ENCODE measurements around the gene TMEM95.
"Not testable (repeated sequence)": the region's sequence is repeated elsewhere in the genome, so short reads cannot be mapped to it uniquely, and the experiment has no call there.

Gene TMEM95

GRCh38 chr17:7346761-7347614, 8.0 kb upstream of the TMEM95 start:
- DNase-seq (ENCODE audit: low read depth, low spot score) = no peak

GRCh38 chr17:7347630-7348477, 7.1 kb upstream of the TMEM95 start:
- no peak for DNase-seq (ENCODE audit: low read depth, low spot score)

GRCh38 chr17:7348478-7349242, 6.3 kb upstream of the TMEM95 start:
- no peak for DNase-seq (ENCODE audit: low read depth, low spot score)

GRCh38 chr17:7351665-7352502, 3.1 kb upstream of the TMEM95 start, which contains the start of gene KCTD11:
Gene KCTD11, plus strand, starts transcription at chr17:7352162.
- DNase-seq (ENCODE audit: low read depth, low spot score) = peak; percentile 37

- DNase-seq (ENCODE audit: low read depth, low spot score) = no peak
These were observed 2.5 kb upstream of the TMEM95 start for GRCh38 chr17:7352503-7352889.

GRCh38 chr17:7352910-7353635, 1.9 kb upstream of the TMEM95 start:
- no peak for DNase-seq (ENCODE audit: low read depth, low spot score)

GRCh38 chr17:7354262-7354843, 603 bp upstream of the TMEM95 start:
- DNase-seq (ENCODE audit: low read depth, low spot score) = no peak

- DNase-seq (ENCODE audit: low read depth, low spot score) = no peak
These were observed 617 bp downstream of the TMEM95 start for GRCh38 chr17:7355573-7355972.

GRCh38 chr17:7356072-7356549, 1.2 kb downstream of the TMEM95 start:
- no peak for DNase-seq (ENCODE audit: low read depth, low spot score)

- DNase-seq (ENCODE audit: low read depth, low spot score) = no peak
These were observed 1.8 kb downstream of the TMEM95 start for GRCh38 chr17:7356756-7357155.

GRCh38 chr17:7357381-7357780, 2.4 kb downstream of the TMEM95 start:
- DNase-seq (ENCODE audit: low read depth, low spot score) = no peak

- no peak for DNase-seq (ENCODE audit: low read depth, low spot score)
These were observed 7.0 kb downstream of the TMEM95 start for GRCh38 chr17:7361906-7362305.

- no peak for DNase-seq (ENCODE audit: low read depth, low spot score)
These were observed 8.4 kb downstream of the TMEM95 start for GRCh38 chr17:7363311-7363710.

GRCh38 chr17:7365963-7366362, 11.0 kb downstream of the TMEM95 start:
- DNase-seq (ENCODE audit: low read depth, low spot score) = not testable (repeated sequence)

GRCh38 chr17:7367083-7367482, 12.1 kb downstream of the TMEM95 start:
- no peak for DNase-seq (ENCODE audit: low read depth, low spot score)

GRCh38 chr17:7367918-7368598, 13.1 kb downstream of the TMEM95 start:
- DNase-seq (ENCODE audit: low read depth, low spot score) = no peak

- not testable (repeated sequence) for DNase-seq (ENCODE audit: low read depth, low spot score)
These were observed 13.6 kb downstream of the TMEM95 start for GRCh38 chr17:7368599-7368994.

- no peak for DNase-seq (ENCODE audit: low read depth, low spot score)
These were observed 14.9 kb downstream of the TMEM95 start for GRCh38 chr17:7369825-7370224.

GRCh38 chr17:7370853-7371252, 15.9 kb downstream of the TMEM95 start:
- DNase-seq (ENCODE audit: low read depth, low spot score) = no peak

Data from smooth muscle cell of the brain vasculature (primary cell).